ENCODE data around the gene RCOR2.

Gene RCOR2

DNA sequence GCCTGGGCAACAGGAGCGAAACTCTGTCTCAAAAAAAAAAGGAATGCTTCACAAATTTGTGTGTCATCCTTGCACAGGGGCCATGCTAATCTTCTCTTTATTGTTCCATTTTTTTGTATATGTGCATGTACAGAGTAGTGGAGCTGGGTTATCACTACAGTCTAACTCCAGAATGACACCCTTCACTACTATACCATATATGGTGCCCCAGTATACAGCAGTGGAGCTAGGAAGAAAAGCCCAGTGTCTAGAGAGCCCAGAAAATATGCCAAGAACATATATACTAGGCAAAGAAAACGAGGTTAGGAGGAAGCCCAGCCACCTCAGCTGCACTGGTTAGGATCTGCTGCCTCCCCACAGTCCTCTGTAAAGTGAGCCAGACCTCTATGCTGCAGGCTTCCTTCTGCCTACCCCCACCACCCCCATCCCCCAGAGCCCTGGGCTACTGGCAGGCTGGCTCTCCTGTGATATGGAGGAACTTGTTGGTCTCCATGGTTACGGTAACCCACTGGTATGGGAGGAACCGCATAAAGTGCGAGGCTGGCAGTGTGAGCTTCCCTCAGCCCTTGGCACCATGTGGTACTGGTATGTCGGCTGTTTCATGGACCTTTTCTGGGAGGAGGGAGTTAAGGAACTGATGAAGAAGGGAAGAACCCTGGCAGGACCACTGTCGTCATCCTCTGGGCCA is 34.3 kb downstream of the RCOR2 start:
- Histone ChIP-seq H3K27me3 (ENCODE audit: control insufficient read depth, insufficient read depth, low read length) (no peaks in the 10 kb centered on the region), H3K9ac (ENCODE audit: low read depth, low read length) (no peak overlapping the region), H3K9me3 (ENCODE audit: control insufficient read depth, insufficient read depth, low read length) (no peaks in the 10 kb centered on the region), H3K4me3 (ENCODE audit: low read depth, low read length) (peak overlapping the region; percentile 22), H3K4me1 (ENCODE audit: control insufficient read depth, insufficient read depth, low read length) (peaks cover 30% of the 10 kb centered on the region), H3K36me3 (ENCODE audit: control insufficient read depth, insufficient read depth, low read length) (peaks cover 3% of the 10 kb centered on the region)

DNA sequence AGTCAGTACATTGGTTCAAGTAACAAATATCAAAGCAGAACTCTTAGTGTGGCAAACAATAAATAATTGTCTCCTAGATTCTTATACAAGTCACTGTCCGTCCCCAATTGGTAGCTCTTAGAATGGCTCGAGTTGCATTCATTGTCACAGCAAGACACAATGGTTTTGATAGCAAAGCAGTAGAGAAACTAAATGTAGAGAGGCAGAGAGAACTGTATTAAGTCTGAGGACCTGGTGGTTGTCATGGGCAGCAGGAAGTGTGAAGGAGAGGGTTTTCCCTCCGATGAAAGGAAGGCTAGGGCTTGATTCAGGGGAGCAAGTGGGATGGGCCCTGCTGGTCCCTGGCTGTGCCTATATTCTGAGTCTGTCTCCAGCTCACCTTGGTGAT is 36.6 kb downstream of the RCOR2 start:
- no peaks in the 10 kb centered on the region for H3K9me3 ChIP-seq (ENCODE audit: control insufficient read depth, insufficient read depth, low read length)
- H3K36me3 ChIP-seq (ENCODE audit: control insufficient read depth, insufficient read depth, low read length): peaks cover 5% of the 10 kb centered on the region
- H3K27me3 ChIP-seq (ENCODE audit: control insufficient read depth, insufficient read depth, low read length): no peaks in the 10 kb centered on the region
- H3K9ac ChIP-seq (ENCODE audit: low read depth, low read length): no peak overlapping the region
- H3K4me3 ChIP-seq (ENCODE audit: low read depth, low read length): no peak overlapping the region
- H3K4me1 ChIP-seq (ENCODE audit: control insufficient read depth, insufficient read depth, low read length): peaks cover 26% of the 10 kb centered on the region

- H3K9ac ChIP-seq (ENCODE audit: low read depth, low read length): peak overlapping the region; percentile 24
- peaks cover 8% of the 10 kb centered on the region for H3K36me3 ChIP-seq (ENCODE audit: control insufficient read depth, insufficient read depth, low read length)
- no peaks in the 10 kb centered on the region for H3K9me3 ChIP-seq (ENCODE audit: control insufficient read depth, insufficient read depth, low read length)
- H3K4me1 ChIP-seq (ENCODE audit: control insufficient read depth, insufficient read depth, low read length): peaks cover 26% of the 10 kb centered on the region
- no peak overlapping the region for H3K4me3 ChIP-seq (ENCODE audit: low read depth, low read length)
- no peaks in the 10 kb centered on the region for H3K27me3 ChIP-seq (ENCODE audit: control insufficient read depth, insufficient read depth, low read length)
These were observed 37.2 kb downstream of the RCOR2 start for GRCh38 chr11:63879598-63880402.

- Histone ChIP-seq H3K9me3 (ENCODE audit: control insufficient read depth, insufficient read depth, low read length) (no peaks in the 10 kb centered on the region), H3K9ac (ENCODE audit: low read depth, low read length) (no peak overlapping the region)
These were observed 39.2 kb downstream of the RCOR2 start for GRCh38 chr11:63877658-63878241.

GRCh38 chr11:63876616-63877015 is 40.3 kb downstream of the RCOR2 start:
- no peak overlapping the region for H3K9ac ChIP-seq (ENCODE audit: low read depth, low read length)
- peaks cover 33% of the 10 kb centered on the region for H3K4me1 ChIP-seq (ENCODE audit: control insufficient read depth, insufficient read depth, low read length)
- peaks cover 10% of the 10 kb centered on the region for H3K36me3 ChIP-seq (ENCODE audit: control insufficient read depth, insufficient read depth, low read length)
- no peaks in the 10 kb centered on the region for H3K27me3 ChIP-seq (ENCODE audit: control insufficient read depth, insufficient read depth, low read length)
- H3K4me3 ChIP-seq (ENCODE audit: low read depth, low read length): no peak overlapping the region
- no peaks in the 10 kb centered on the region for H3K9me3 ChIP-seq (ENCODE audit: control insufficient read depth, insufficient read depth, low read length)

More at GRCh38 chr11:63877658-63878241, 39.2 kb downstream of the RCOR2 start:
- H3K36me3 ChIP-seq (ENCODE audit: control insufficient read depth, insufficient read depth, low read length): peaks cover 10% of the 10 kb centered on the region
- H3K4me3 ChIP-seq (ENCODE audit: low read depth, low read length): no peak overlapping the region
- H3K4me1 ChIP-seq (ENCODE audit: control insufficient read depth, insufficient read depth, low read length): peaks cover 29% of the 10 kb centered on the region
- H3K27me3 ChIP-seq (ENCODE audit: control insufficient read depth, insufficient read depth, low read length): no peaks in the 10 kb centered on the region

- no peaks in the 10 kb centered on the region for H3K27me3 ChIP-seq (ENCODE audit: control insufficient read depth, insufficient read depth, low read length)
- H3K9ac ChIP-seq (ENCODE audit: low read depth, low read length): no peak overlapping the region
- H3K4me1 ChIP-seq (ENCODE audit: control insufficient read depth, insufficient read depth, low read length): peaks cover 31% of the 10 kb centered on the region
- H3K9me3 ChIP-seq (ENCODE audit: control insufficient read depth, insufficient read depth, low read length): no peaks in the 10 kb centered on the region
- no peak overlapping the region for H3K4me3 ChIP-seq (ENCODE audit: low read depth, low read length)
- peaks cover 10% of the 10 kb centered on the region for H3K36me3 ChIP-seq (ENCODE audit: control insufficient read depth, insufficient read depth, low read length)
These were observed 41.4 kb downstream of the RCOR2 start for GRCh38 chr11:63875506-63876065.

- H3K27me3 ChIP-seq (ENCODE audit: control insufficient read depth, insufficient read depth, low read length): no peaks in the 10 kb centered on the region
- no peak overlapping the region for H3K9ac ChIP-seq (ENCODE audit: low read depth, low read length)
- H3K36me3 ChIP-seq (ENCODE audit: control insufficient read depth, insufficient read depth, low read length): peaks cover 10% of the 10 kb centered on the region
- no peak overlapping the region for H3K4me3 ChIP-seq (ENCODE audit: low read depth, low read length)
- peaks cover 21% of the 10 kb centered on the region for H3K4me1 ChIP-seq (ENCODE audit: control insufficient read depth, insufficient read depth, low read length)
- H3K9me3 ChIP-seq (ENCODE audit: control insufficient read depth, insufficient read depth, low read length): no peaks in the 10 kb centered on the region
These were observed 42.5 kb downstream of the RCOR2 start for GRCh38 chr11:63874511-63874910.

GRCh38 chr11:63873311-63873710 is 43.7 kb downstream of the RCOR2 start:
- Histone ChIP-seq H3K9ac (ENCODE audit: low read depth, low read length) (no peak overlapping the region), H3K4me3 (ENCODE audit: low read depth, low read length) (no peak overlapping the region), H3K9me3 (ENCODE audit: control insufficient read depth, insufficient read depth, low read length) (no peaks in the 10 kb centered on the region), H3K4me1 (ENCODE audit: control insufficient read depth, insufficient read depth, low read length) (peaks cover 20% of the 10 kb centered on the region), H3K36me3 (ENCODE audit: control insufficient read depth, insufficient read depth, low read length) (peaks cover 10% of the 10 kb centered on the region), H3K27me3 (ENCODE audit: control insufficient read depth, insufficient read depth, low read length) (no peaks in the 10 kb centered on the region)

- H3K36me3 ChIP-seq (ENCODE audit: control insufficient read depth, insufficient read depth, low read length): peaks cover 8% of the 10 kb centered on the region
- H3K9me3 ChIP-seq (ENCODE audit: control insufficient read depth, insufficient read depth, low read length): no peaks in the 10 kb centered on the region
- H3K4me1 ChIP-seq (ENCODE audit: control insufficient read depth, insufficient read depth, low read length): peaks cover 18% of the 10 kb centered on the region
- no peak overlapping the region for H3K9ac ChIP-seq (ENCODE audit: low read depth, low read length)
- H3K27me3 ChIP-seq (ENCODE audit: control insufficient read depth, insufficient read depth, low read length): no peaks in the 10 kb centered on the region
- H3K4me3 ChIP-seq (ENCODE audit: low read depth, low read length): no peak overlapping the region
These were observed 44.2 kb downstream of the RCOR2 start for GRCh38 chr11:63872800-63873197.

DNA sequence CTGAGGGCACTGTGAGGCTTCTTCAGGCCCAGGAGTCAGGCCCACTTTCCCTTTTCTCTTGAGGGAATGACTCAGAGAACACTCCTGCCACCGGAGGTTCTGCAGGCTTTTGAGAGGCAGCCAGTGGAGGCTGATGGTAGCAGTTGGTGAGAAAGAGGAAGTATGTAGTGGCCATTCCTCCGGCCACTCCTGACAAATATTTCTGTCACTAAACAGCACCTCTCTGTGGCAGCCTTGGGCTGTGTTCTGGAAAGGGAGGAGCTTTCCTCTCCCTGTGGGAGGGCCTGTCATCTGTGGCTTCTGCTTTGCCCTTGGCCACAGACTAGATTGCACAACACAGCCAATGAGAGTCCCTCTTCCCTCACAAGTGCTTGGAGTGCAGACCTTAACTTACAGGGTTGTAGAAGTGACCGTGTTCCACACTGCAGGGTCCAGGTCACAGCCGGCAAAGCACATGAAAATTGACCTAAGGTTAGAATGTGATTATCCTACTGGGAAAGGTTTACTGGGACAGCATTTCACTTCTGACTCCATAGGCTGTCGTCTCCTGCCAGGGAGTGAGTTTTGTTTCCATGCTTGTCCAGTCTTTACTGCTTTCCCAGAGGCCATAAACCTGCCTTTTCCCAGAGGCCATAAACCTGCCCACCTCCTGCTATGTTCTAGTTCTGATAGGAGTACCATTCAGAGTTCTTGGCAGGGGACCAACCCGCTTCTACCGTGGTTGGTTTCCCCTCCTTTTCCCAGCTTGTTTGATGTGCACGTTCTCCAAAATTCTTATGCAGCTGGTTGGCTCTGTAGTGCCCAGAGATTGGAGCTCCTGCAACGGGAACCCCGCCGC is 44.8 kb downstream of the RCOR2 start:
- peaks cover 16% of the 10 kb centered on the region for H3K4me1 ChIP-seq (ENCODE audit: control insufficient read depth, insufficient read depth, low read length)
- no peaks in the 10 kb centered on the region for H3K9me3 ChIP-seq (ENCODE audit: control insufficient read depth, insufficient read depth, low read length)
- no peak overlapping the region for H3K4me3 ChIP-seq (ENCODE audit: low read depth, low read length)
- no peaks in the 10 kb centered on the region for H3K27me3 ChIP-seq (ENCODE audit: control insufficient read depth, insufficient read depth, low read length)
- no peak overlapping the region for H3K9ac ChIP-seq (ENCODE audit: low read depth, low read length)
- H3K36me3 ChIP-seq (ENCODE audit: control insufficient read depth, insufficient read depth, low read length): peaks cover 7% of the 10 kb centered on the region

Data from iPS-15b (cell line).